ENCODE data around the gene AOC3.

Gene AOC3

GRCh38 chr17:42843358-42843934 lies 7.6 kb upstream of the AOC3 start:
- TF ChIP-seq CTCF (IDR thresholded peaks at IDR 0.05; ENCODE audit: low read depth, low read length) = peak; percentile 99
- in situ Hi-C loops (cut with HindIII; ENCODE audit: low sequenced_read_pairs) = no loop called here
- DNase-seq (ENCODE audit: low read depth, low spot score) = peak; percentile 69
- H3K4me3 ChIP-seq (ENCODE audit: low read depth, low read length) = no peak overlapping the region

- no peak for TF ChIP-seq CTCF (IDR thresholded peaks at IDR 0.05; ENCODE audit: low read depth, low read length)
- DNase-seq (ENCODE audit: low read depth, low spot score) = no peak
- no peak within 1 kb of the TSS for H3K4me3 ChIP-seq (ENCODE audit: low read depth, low read length)
- in situ Hi-C loops (cut with HindIII; ENCODE audit: low sequenced_read_pairs) = no loop called here
Observed at GRCh38 chr17:42844271-42844670, 6.7 kb upstream of the AOC3 start, which contains the start of gene AOC2. TSS of gene AOC2 (plus strand) at chr17:42844580. CDS start at chr17:42844627, 47 bp downstream.

GRCh38 chr17:42844761-42845555 lies 6.0 kb upstream of the AOC3 start:
- no peak for DNase-seq (ENCODE audit: low read depth, low spot score)
- in situ Hi-C loops (cut with HindIII; ENCODE audit: low sequenced_read_pairs) = no loop called here
- no peak for TF ChIP-seq CTCF (IDR thresholded peaks at IDR 0.05; ENCODE audit: low read depth, low read length)
- no peak overlapping the region for H3K4me3 ChIP-seq (ENCODE audit: low read depth, low read length)

- H3K4me3 ChIP-seq (ENCODE audit: low read depth, low read length) = no peak overlapping the region
- in situ Hi-C loops (cut with HindIII; ENCODE audit: low sequenced_read_pairs) = no loop called here
- DNase-seq (ENCODE audit: low read depth, low spot score) = no peak
- TF ChIP-seq CTCF (IDR thresholded peaks at IDR 0.05; ENCODE audit: low read depth, low read length) = no peak
Observed at GRCh38 chr17:42845556-42845917, 5.5 kb upstream of the AOC3 start.

- H3K4me3 ChIP-seq (ENCODE audit: low read depth, low read length) = no peak overlapping the region
- no peak for DNase-seq (ENCODE audit: low read depth, low spot score)
- in situ Hi-C loops (cut with HindIII; ENCODE audit: low sequenced_read_pairs) = no loop called here
Observed at GRCh38 chr17:42845918-42846593, 4.9 kb upstream of the AOC3 start.

More at GRCh38 chr17:42845918-42846593, 4.9 kb upstream of the AOC3 start:
- TF ChIP-seq CTCF (IDR thresholded peaks at IDR 0.05; ENCODE audit: low read depth, low read length) = no peak
